OCI-M2 (cell line): ENCODE measurements around the gene PPP1R15A.
"Not testable (repeated sequence)": the region's sequence is repeated elsewhere in the genome, so short reads cannot be mapped to it uniquely, and the experiment has no call there.

Experiments
- DNase-seq: peaks from one replicate; lab custom pipeline; 2025; ENCODE audit not compliant: unreplicated experiment; lab: John Stamatoyannopoulos, UW

Gene PPP1R15A

GRCh38 chr19:48858984-48859710 is 13.1 kb upstream of the PPP1R15A start:
- DNase-seq: no peak

GRCh38 chr19:48859711-48860572 is 12.3 kb upstream of the PPP1R15A start:
- no peak for DNase-seq

GRCh38 chr19:48861313-48861712 is 10.9 kb upstream of the PPP1R15A start:
- DNase-seq: no peak

- no peak for DNase-seq
Measured at GRCh38 chr19:48862827-48863226, 9.4 kb upstream of the PPP1R15A start.

DNA sequence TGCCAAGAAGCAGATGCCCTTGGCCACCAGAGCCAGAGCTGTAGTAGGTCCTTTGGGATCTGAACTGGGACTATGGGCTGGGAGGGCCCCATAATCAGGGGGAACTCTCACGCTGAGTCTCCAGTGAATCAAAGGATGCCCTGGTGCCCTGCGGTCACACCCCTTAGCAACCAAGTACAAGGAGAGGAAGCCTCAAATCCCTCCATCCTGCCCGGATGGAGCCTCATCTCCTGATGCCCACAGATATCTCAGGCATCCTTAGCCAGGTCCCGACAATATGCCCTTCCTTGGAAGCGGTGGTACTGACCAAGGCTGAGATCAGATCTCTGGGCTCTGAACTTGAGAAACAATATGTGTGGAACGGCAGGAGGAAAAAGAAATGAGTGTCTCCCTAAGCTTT is 5.5 kb upstream of the PPP1R15A start:
- DNase-seq: no peak

DNA sequence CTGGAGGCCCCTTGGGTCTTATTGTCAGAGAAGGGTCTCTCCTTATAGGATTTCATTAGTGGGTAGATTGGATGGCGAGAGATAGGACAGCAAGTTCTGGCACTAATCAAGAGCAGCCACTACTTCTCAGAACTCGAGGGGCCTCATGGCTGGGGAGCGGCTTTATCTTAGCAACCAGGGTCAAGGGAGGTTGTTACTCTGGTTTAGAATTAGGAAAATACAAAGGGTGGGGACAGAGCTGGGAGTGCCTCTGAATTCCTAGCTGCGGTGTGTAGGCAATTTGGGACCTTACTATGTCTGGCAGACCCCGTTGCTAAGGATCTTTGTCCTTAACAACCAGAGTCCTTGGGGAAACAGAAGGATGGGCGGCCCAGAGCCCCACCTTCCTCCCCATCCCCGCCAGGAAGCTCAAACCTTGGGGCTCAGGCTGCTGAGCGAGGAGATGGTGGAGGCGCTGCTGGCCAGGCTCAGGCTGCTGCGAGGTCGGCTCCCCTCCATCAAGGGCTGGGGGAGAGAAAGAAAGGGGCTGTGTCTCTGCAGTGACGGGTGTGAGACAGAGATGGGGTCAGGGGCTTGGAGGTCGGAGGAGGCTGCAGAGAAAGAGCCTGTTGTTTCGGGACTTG is 5.0 kb upstream of the PPP1R15A start:
- no peak for DNase-seq

DNA sequence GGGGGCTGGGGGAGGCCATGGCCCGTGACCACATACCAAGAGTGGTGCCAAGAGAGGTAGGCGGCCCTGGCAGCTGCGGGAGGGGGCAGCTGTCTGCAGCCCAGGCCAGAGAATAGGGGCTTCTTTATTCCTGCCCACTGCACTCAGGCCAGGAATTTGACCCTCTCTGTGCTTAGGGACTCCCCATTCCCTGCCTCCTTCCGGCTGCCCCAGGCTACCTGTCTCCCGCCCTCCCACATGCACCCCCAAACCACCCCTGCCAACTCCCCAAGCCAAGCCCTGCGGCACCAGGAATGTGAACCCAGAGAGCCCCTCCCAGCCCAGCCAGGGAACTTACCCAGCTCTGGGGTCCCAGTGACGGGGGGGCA is 4.5 kb upstream of the PPP1R15A start:
- DNase-seq: no peak

DNA sequence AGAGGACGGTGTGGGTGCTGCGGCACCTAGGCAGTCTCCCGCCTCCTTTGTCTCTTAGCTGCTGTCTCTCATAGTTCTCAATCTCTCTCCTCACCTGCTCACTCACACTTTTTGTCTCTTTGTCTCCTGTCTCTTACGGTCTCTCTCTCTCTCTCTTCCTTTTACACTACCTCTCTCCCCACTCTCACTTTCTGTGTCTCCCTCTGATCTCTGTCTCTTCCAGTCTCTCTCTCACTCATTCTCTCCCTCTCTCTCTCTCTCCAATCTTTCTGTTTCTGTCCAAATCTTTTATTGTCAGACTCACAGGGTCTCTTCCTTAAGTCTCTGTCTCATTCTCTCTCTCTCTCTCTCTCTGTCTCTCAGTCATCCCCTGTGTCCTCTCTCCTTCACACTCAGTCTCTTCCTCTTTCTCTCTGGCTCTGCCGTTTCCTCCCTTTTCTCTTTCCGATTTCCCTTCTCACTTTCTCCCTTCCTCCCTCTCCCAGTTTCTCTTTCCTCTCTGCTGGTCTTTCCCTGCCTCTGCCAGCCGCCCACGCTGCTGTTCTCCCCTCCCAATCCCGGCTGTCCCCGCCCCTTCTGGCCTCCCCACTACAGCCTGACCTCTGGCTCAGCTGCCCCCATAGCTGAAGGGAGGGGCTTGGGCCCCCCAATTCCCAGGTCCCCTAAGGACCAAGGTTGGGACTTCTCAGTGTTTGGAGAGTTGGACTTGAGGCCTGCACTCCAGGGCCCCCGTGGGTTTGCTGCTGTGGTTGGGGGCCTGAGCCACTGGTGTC is 3.9 kb upstream of the PPP1R15A start, which contains the start of gene PLEKHA4:
Gene PLEKHA4 (minus strand): TSS at position 504 of the 773 bp plus-strand sequence. CDS start 997 bp downstream, outside the sequence.
- no peak for DNase-seq

DNA sequence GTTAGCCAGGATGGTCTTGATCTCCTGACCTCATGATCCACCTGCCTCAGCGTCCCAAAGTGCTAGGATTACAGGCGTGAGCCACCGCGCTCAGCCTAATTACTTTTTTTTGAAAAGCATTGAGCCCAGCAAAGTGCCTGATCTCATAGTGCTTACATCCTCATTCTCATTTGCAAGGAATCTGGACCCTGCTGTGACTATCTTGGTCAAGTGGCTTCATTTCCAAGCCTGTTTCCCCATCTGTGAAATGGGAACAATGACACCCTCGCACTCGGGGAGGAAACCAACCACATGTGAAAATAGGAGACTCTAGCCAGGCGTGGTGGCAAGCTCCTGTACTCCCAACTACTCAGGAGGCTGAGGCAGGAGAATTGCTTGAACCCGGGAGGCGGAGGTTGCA is 2.2 kb upstream of the PPP1R15A start:
- no peak for DNase-seq

- not testable (repeated sequence) for DNase-seq
Measured at GRCh38 chr19:48871471-48872181, 595 bp upstream of the PPP1R15A start.

GRCh38 chr19:48872884-48873475 is 759 bp downstream of the PPP1R15A start:
- peak; percentile 76 for DNase-seq

GRCh38 chr19:48873476-48874302 is 1.5 kb downstream of the PPP1R15A start:
- peak; percentile 61 for DNase-seq

- no peak for DNase-seq
Measured at GRCh38 chr19:48874303-48875135, 2.3 kb downstream of the PPP1R15A start.

DNA sequence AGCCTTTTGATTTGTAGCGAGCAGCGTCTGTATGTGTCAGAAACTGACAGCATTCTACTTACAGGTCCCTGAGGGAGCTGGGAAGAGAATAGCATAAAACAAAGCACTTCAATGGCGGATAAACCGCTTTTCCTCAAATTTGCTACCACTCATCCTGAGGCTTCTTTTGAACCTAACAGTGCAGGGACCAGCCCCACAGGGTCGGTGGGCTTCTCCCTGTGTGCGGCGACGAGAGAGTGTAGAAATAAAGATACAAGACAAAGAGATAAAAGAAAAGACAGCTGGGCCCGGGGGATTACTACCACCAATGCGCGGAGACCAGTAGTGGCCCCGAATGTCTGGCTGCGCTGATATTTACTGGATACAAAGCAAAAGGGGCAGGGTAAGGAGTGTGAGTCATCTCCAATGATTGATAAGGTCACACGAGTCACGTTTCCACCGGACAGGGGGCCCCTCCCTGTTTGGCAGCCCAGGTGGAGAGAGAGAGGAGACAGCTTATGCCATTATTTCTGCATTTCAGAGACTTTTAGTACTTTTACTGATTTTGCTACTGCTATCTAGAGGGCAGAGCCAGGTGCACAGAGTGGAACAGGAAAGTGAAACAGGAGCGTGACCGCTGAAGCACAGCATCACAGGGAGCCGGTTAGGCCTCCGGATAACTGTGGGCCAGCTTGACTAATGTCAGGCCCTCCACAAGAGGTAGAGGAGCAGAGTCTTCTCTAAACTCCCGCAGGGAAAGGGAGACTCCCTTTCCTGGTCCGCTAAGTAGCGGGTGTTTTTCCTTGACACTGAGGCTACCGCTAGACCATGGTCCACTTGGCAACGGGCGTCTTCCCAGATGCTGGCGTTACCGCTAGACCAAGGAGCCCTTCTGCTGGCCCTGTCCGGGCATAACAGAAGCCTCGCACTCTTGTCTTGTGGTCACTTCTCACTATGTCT is 4.1 kb downstream of the PPP1R15A start:
- DNase-seq: peak; percentile 75

DNA sequence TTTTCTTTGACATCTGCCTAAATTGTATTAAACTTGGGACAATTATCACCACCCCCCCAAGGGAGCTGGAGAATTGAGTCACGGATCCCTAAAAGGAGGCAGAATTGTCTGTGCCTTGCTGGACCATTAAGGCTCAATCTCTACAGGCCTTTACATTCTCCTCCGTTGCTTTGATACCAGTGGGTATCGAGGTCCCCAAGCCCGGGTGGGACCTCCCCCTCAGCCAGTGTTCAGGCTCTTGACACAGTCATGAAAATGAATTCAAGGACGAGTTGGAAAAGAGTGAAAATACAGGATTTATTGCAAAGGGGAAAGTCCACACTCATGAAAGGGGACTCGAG is 5.6 kb downstream of the PPP1R15A start:
- no peak for DNase-seq

DNA sequence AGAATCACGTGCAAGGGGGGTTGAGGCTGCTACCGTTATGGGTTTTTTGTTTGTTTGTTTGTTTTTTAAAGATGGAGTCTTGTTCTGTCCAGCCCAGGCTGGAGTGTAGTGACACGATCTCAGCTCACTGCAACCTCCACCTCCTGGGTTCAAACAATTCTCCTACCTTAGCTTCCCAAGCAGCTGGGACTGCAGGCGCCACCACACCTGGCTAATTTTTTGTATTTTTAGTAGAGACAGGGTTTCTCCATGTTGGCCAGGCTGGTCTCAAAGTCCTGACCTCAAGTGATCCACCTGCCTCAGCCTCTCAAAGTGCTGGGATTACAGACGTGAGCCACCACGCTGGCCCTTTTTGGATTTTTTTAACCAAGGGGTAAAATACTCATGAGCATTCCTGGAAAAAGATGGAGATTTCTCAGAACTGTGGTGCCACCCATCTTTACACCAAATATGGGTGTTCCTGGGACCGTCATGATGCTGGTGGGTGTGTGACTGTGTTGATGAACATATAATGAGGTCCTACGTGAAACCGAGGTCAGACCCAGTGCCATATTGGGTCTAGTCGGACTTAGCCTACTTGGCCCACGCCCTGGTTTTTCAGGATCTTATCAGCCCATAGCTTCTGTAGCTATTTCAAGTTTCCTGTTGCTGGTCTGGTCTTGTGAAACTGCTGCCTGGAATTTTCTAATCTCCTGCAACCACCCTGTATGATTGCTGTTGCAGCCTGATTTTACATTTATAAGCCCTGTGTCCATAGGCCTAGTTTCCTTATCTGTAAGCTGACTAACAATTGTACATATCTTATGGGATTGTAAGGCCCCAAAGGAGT is 6.2 kb downstream of the PPP1R15A start:
- peak; percentile 79 for DNase-seq
